SK-N-SH (cell line): Measurements from ENCODE around the gene ZNRF1. TPM values are rescaled to one million over a fixed set of nuclear protein-coding genes. Genes with fewer than 3 reads are reported as not detected.

ENCODE experiments used
- CHD2 ChIP-seq: fragments of 150-350 bp; IDR thresholded peaks from 2 replicates; pipeline ENCODE4 v1.6.1; 2018; ENCODE audit warnings: low read length; ENCODE audit not compliant: partially characterized antibody
- CTCF ChIP-seq: fragments of 200-600 bp; sonication (generic); IDR thresholded peaks from 2 replicates; pipeline ENCODE4 v1.6.1; 2017; ENCODE audit warnings: antibody characterized with exemption, mild to moderate bottlenecking, moderate library complexity
- ELF1 ChIP-seq: IDR thresholded peaks from 2 replicates; pipeline ENCODE4 v1.4.0; 2012
- EZH2phosphoT487 ChIP-seq: fragments of 200-600 bp; sonication (generic); IDR thresholded peaks from 2 replicates; pipeline ENCODE4 v1.6.1; 2017; ENCODE audit warnings: low read depth, mixed run types, mild to moderate bottlenecking, antibody characterized with exemption, moderate library complexity, borderline replicate concordance
- GATA2 ChIP-seq: sonication (generic); formaldehyde crosslinking; IDR thresholded peaks from 2 replicates; pipeline ENCODE4 v1.5.0; 2020; ENCODE audit warnings: mild to moderate bottlenecking, missing genetic modification reagents
- MEF2A ChIP-seq: IDR thresholded peaks from 2 replicates; pipeline ENCODE4 v1.4.0; 2012; ENCODE audit warnings: low read depth, borderline replicate concordance
- MXI1 ChIP-seq: IDR thresholded peaks from 2 replicates; pipeline ENCODE4 v1.6.1; 2012; ENCODE audit warnings: mild to moderate bottlenecking, low read depth, low read length, improper control_type of control experiment
- NRF1 ChIP-seq: IDR thresholded peaks from 2 replicates; pipeline ENCODE4 v1.6.1; 2012; ENCODE audit warnings: low read depth, mild to moderate bottlenecking, low read length
- POLR2AphosphoS5 ChIP-seq: IDR thresholded peaks from 2 replicates; pipeline ENCODE4 v1.6.1; 2012; ENCODE audit warnings: low read depth, low read length
- REST ChIP-seq: IDR thresholded peaks from 2 replicates; pipeline ENCODE4 v1.6.1; 2012; ENCODE audit warnings: mild to moderate bottlenecking, low read depth, low read length, moderate library complexity
- RXRA ChIP-seq: IDR thresholded peaks from 2 replicates; pipeline ENCODE4 v1.4.0; 2012; ENCODE audit warnings: low read depth, mild to moderate bottlenecking, borderline replicate concordance
- SIN3A ChIP-seq: IDR thresholded peaks from 2 replicates; pipeline ENCODE4 v1.6.1; 2012; ENCODE audit warnings: low read depth, mild to moderate bottlenecking, low read length, moderate library complexity, borderline replicate concordance
- TCF12 ChIP-seq: IDR thresholded peaks from 2 replicates; pipeline ENCODE4 v1.4.0; 2012
- polyA plus RNA-seq, 3 experiments: library from polyadenylated mRNA; depleted of rRNA; stranded (reverse); fragments of >200 nt; gene quantifications; 2 replicates each; pipeline ENCODE4 v1.2.3, GENCODE V29; 2012
- TF ChIP-seq, protein P1 (sequence below): fragments of 150-350 bp; IDR thresholded peaks from 2 replicates; pipeline ENCODE4 v1.6.1; 2016; ENCODE audit warnings: mild to moderate bottlenecking, low read depth, low read length

ZNRF1 gene
- polyA plus RNA-seq, 1 of the 3 experiments (the other 2 are of a cell fraction) = 23.7 TPM

DNA sequence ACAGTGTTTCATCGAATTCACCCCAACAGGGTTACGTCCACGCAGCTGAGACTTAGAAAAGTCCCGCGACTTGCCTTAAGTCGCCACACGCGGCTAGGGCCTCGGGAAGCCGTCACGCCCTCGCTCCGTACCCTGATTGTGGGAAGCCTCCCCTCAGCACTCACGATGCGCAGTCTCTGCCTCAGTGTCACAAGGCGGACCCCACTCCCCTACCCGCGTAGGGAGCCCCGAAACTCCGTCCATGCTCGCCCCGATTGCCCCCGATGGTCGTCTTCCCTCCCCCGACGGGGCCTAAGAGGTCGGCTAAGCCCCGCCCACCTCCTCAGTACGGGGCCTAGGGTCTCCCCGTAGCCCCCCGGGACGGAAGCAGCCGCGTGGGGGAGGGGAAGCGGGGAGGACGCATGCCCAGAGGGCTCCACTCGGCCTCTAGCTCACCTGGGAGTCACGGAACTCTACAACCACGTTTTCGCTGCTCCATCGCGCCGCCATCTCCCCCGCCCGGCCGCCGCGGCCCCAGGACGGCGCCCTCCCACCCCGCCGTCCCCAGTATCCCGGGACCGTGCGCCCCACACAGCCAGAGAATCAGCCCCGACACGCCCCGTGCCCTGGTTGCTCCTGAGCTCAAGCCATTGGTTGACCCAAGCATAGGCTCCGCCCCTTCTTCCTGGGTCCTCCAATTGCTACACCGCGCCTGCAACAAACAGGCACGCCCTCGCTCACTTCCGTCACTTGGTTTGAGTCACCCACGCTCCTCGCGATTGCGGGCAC, 14.1 kb upstream of the ZNRF1 start, which contains the start of gene WDR59 (continued):
- TF ChIP-seq SIN3A (0 out of 2 replicates have a peak, but pooled peaks have one; percentile 17), CHD2 (peak; percentile 99), RXRA (no peak), NRF1 (peak; percentile 44; the same call in 1 of the 2 replicates), MXI1 (peak; percentile 83), POLR2AphosphoS5 (peak; percentile 70; the same call in 1 of the 2 replicates), MEF2A (no peak), REST (no peak), TCF12 (no peak), CTCF (no peak), GATA2 (CRISPR knock-in tag) (no peak), ELF1 (peak; percentile 78), EZH2phosphoT487 (no peak)
- TF ChIP-seq, protein P1, sequence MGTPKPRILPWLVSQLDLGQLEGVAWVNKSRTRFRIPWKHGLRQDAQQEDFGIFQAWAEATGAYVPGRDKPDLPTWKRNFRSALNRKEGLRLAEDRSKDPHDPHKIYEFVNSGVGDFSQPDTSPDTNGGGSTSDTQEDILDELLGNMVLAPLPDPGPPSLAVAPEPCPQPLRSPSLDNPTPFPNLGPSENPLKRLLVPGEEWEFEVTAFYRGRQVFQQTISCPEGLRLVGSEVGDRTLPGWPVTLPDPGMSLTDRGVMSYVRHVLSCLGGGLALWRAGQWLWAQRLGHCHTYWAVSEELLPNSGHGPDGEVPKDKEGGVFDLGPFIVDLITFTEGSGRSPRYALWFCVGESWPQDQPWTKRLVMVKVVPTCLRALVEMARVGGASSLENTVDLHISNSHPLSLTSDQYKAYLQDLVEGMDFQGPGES = no peak
- TF ChIP-seq, all 33 proteins: peak for 9
